IMR-90 (cell line): ENCODE measurements around the gene FSTL1.

Experiments used
- POLR2A ChIP-seq: IDR thresholded peaks from 2 replicates; pipeline ENCODE4 v1.6.1; 2012; ENCODE audit warnings: mild to moderate bottlenecking, low read depth, low read length
- USF2 ChIP-seq: fragments of 150-350 bp; IDR thresholded peaks from 2 replicates; pipeline ENCODE4 v1.6.1; 2017; ENCODE audit warnings: mild to moderate bottlenecking, antibody characterized with exemption, low read length, low read depth
- TF ChIP-seq, protein P1 (sequence below): conservative IDR thresholded peaks from 2 replicates; pipeline ENCODE4 v1.5.1; 2012; ENCODE audit warnings: mild to moderate bottlenecking, low read depth, low read length, improper control_type of control experiment

GRCh38 chr3:120496278-120497002 lies 45.6 kb upstream of the FSTL1 start:
- TF ChIP-seq USF2 = no peak
- TF ChIP-seq, protein P1, sequence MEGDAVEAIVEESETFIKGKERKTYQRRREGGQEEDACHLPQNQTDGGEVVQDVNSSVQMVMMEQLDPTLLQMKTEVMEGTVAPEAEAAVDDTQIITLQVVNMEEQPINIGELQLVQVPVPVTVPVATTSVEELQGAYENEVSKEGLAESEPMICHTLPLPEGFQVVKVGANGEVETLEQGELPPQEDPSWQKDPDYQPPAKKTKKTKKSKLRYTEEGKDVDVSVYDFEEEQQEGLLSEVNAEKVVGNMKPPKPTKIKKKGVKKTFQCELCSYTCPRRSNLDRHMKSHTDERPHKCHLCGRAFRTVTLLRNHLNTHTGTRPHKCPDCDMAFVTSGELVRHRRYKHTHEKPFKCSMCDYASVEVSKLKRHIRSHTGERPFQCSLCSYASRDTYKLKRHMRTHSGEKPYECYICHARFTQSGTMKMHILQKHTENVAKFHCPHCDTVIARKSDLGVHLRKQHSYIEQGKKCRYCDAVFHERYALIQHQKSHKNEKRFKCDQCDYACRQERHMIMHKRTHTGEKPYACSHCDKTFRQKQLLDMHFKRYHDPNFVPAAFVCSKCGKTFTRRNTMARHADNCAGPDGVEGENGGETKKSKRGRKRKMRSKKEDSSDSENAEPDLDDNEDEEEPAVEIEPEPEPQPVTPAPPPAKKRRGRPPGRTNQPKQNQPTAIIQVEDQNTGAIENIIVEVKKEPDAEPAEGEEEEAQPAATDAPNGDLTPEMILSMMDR = no peak
- no peak for TF ChIP-seq POLR2A
